H1 (cell line): ENCODE measurements around the gene CCDC91. TPM values are rescaled to one million over a fixed set of nuclear protein-coding genes. Genes with fewer than 3 reads are reported as not detected.

Experiments
- CTCF ChIA-PET: fragments of 300-600 bp; sonication (Branson Sonifier 250); formaldehyde crosslinking; loops from one replicate; lab custom pipeline; 2021; ENCODE audit not compliant: partially characterized antibody; lab: Charles Lee
- POLR2A ChIA-PET: fragments of 300-600 bp; sonication (Branson Sonifier 250); formaldehyde crosslinking; loops from one replicate; lab custom pipeline; 2021; ENCODE audit warnings: inconsistent platforms; ENCODE audit not compliant: partially characterized antibody; lab: Charles Lee
- DNase-seq, 2 experiments: peaks; one replicate each; pipeline versions ENCODE4 v3.0.0 to v3.0.0-alpha.2; 2010 to 2022; ENCODE audit warnings: low spot score in 2 of 2, low read depth in 1 of 2, mixed read lengths in 1 of 2
- FAIRE-seq: peaks from 2 replicates; lab custom pipeline; 2011; peaks lifted over from hg19 to GRCh38; lab: Jason Lieb, UNC
- H2AFZ ChIP-seq: 2 replicates; pipeline ENCODE4 v1.8.1; 2012; ENCODE audit warnings: low read length, inconsistent platforms
- H2AK5ac ChIP-seq: 2 replicates; pipeline ENCODE4 v1.6.1; 2013; ENCODE audit warnings: low read depth, low read length
- H2BK120ac ChIP-seq: replicated peaks from 2 replicates; pipeline ENCODE3; 2013; ENCODE audit warnings: low read depth, low read length, inconsistent platforms
- H2BK12ac ChIP-seq: 2 replicates; pipeline ENCODE4 v1.6.1; 2013; ENCODE audit warnings: low read depth, low read length
- H2BK15ac ChIP-seq: 2 replicates; pipeline ENCODE4 v1.6.1; 2013; ENCODE audit warnings: low read length
- H2BK20ac ChIP-seq: 2 replicates; pipeline ENCODE4 v1.6.1; 2013; ENCODE audit warnings: low read length
- H2BK5ac ChIP-seq: 2 replicates; pipeline ENCODE4 v1.6.1; 2013; ENCODE audit warnings: low read depth, low read length
- H3K14ac ChIP-seq: 2 replicates; pipeline ENCODE4 v1.6.1; 2013; ENCODE audit warnings: inconsistent platforms; ENCODE audit not compliant: insufficient read length
- H3K18ac ChIP-seq: 2 replicates; pipeline ENCODE4 v1.6.1; 2013; ENCODE audit warnings: low read length; ENCODE audit errors: extremely low read depth
- H3K23ac ChIP-seq: 2 replicates; pipeline ENCODE4 v1.6.1; 2013; ENCODE audit warnings: inconsistent platforms; ENCODE audit not compliant: insufficient read length
- H3K23me2 ChIP-seq: 2 replicates; pipeline ENCODE4 v1.6.1; 2013; ENCODE audit warnings: low read depth, low read length
- H3K27ac ChIP-seq: 2 replicates; pipeline ENCODE4 v1.6.1; 2011; ENCODE audit warnings: low read depth, low read length, inconsistent platforms
- H3K27me3 ChIP-seq, 4 experiments: replicated peaks in 1 of 4; 1 replicate in 1 of 4; 2 replicates in 3 of 4; pipeline versions ENCODE4 v1.6.1 to v1.8.1; 2011 to 2013; ENCODE audit warnings: low read length in 3 of 4, mild to moderate bottlenecking in 3 of 4, inconsistent platforms in 2 of 4, mixed read lengths in 2 of 4, moderate library complexity in 1 of 4; ENCODE audit not compliant: control insufficient read depth in 3 of 4, insufficient read depth in 3 of 4; ENCODE audit errors: extremely low read depth in 1 of 4
- H3K36me3 ChIP-seq, 4 experiments: 2 replicates each; pipeline versions ENCODE4 v1.6.1 to v1.8.1; 2011 to 2013; ENCODE audit warnings: mild to moderate bottlenecking in 4 of 4, low read length in 3 of 4, moderate library complexity in 2 of 4, control low read depth in 1 of 4, inconsistent platforms in 1 of 4; ENCODE audit not compliant: insufficient read depth in 4 of 4, control insufficient read depth in 2 of 4
- H3K4ac ChIP-seq: replicated peaks from 2 replicates; pipeline ENCODE3; 2013; ENCODE audit warnings: low read length, low read depth, mixed read lengths, inconsistent platforms; ENCODE audit not compliant: insufficient read length
- H3K4me1 ChIP-seq, 4 experiments: replicated peaks in 1 of 4; 1 replicate in 1 of 4; 2 replicates in 3 of 4; pipeline versions ENCODE4 v1.6.1 to v1.8.1; 2011 to 2013; ENCODE audit warnings: low read length in 3 of 4, inconsistent platforms in 2 of 4, mixed read lengths in 1 of 4; ENCODE audit not compliant: insufficient read depth in 4 of 4, control insufficient read depth in 3 of 4
- H3K4me2 ChIP-seq, 2 experiments: 2 replicates each; pipeline versions ENCODE4 v1.6.1 to v1.8.1; 2011 to 2013; ENCODE audit warnings: low read depth in 2 of 2, low read length in 2 of 2, control low read depth in 1 of 2, inconsistent platforms in 1 of 2, mild to moderate bottlenecking in 1 of 2; ENCODE audit not compliant: insufficient read depth in 1 of 2
- H3K4me3 ChIP-seq, 4 experiments: fragments of 200-600, 300-600 bp in 1 of 4; sonication (generic), shearing (Covaris generic), sonication (Bioruptor Twin) in 1 of 4; 2 replicates each; pipeline versions ENCODE4 v1.5.1 to v1.8.1; 2011 to 2016; ENCODE audit warnings: low read length in 4 of 4, low read depth in 3 of 4, control low read depth in 2 of 4, inconsistent platforms in 2 of 4, mild to moderate bottlenecking in 2 of 4, mixed read lengths in 1 of 4, moderate library complexity in 1 of 4; ENCODE audit not compliant: insufficient read depth in 2 of 4; ENCODE audit errors: extremely low read depth in 1 of 4
- H3K56ac ChIP-seq: replicated peaks from 2 replicates; pipeline ENCODE3; 2013; ENCODE audit warnings: low read depth, mild to moderate bottlenecking, mixed read lengths, low read length, inconsistent platforms; ENCODE audit not compliant: insufficient read length
- H3K79me1 ChIP-seq: 2 replicates; pipeline ENCODE4 v1.6.1; 2013; ENCODE audit warnings: low read depth, low read length, control low read depth
- H3K79me2 ChIP-seq, 2 experiments: 2 replicates each; pipeline versions ENCODE4 v1.6.1 to v1.8.1; 2012 to 2013; ENCODE audit warnings: low read length in 2 of 2, mild to moderate bottlenecking in 2 of 2, inconsistent platforms in 1 of 2; ENCODE audit not compliant: insufficient read depth in 2 of 2, control insufficient read depth in 1 of 2
- H3K9ac ChIP-seq, 4 experiments: replicated peaks in 1 of 4; 1 replicate in 1 of 4; 2 replicates in 3 of 4; pipeline versions ENCODE4 v1.6.1 to v1.8.1; 2011 to 2013; ENCODE audit warnings: low read depth in 3 of 4, low read length in 3 of 4, control low read depth in 2 of 4, mild to moderate bottlenecking in 2 of 4, moderate library complexity in 2 of 4, inconsistent platforms in 1 of 4; ENCODE audit errors: extremely low read depth in 1 of 4
- H3K9me3 ChIP-seq, 2 experiments: 2 replicates each; pipeline versions ENCODE4 v1.6.1 to v1.8.1; 2012 to 2013; ENCODE audit warnings: mild to moderate bottlenecking in 2 of 2, moderate library complexity in 2 of 2, control low read depth in 1 of 2, inconsistent platforms in 1 of 2, low read depth in 1 of 2, low read length in 1 of 2, mixed read lengths in 1 of 2; ENCODE audit not compliant: insufficient read depth in 2 of 2
- H4K20me1 ChIP-seq, 2 experiments: replicated peaks in 1 of 2; 2 replicates each; pipeline versions ENCODE3 to v1.8.1; 2011 to 2013; ENCODE audit warnings: inconsistent platforms in 2 of 2, low read length in 2 of 2, mild to moderate bottlenecking in 1 of 2; ENCODE audit not compliant: insufficient read depth in 2 of 2, control insufficient read depth in 1 of 2
- H4K5ac ChIP-seq: 2 replicates; pipeline ENCODE4 v1.6.1; 2013; ENCODE audit warnings: low read length, low read depth, mixed read lengths, inconsistent platforms; ENCODE audit not compliant: insufficient read length
- H4K8ac ChIP-seq: 2 replicates; pipeline ENCODE4 v1.8.0; 2013; ENCODE audit warnings: mild to moderate bottlenecking, moderate library complexity, low read length, inconsistent platforms; ENCODE audit not compliant: insufficient read depth; ENCODE audit errors: extremely low read depth
- H4K91ac ChIP-seq: replicated peaks from 2 replicates; pipeline ENCODE3; 2013; ENCODE audit warnings: low read length, mixed read lengths, inconsistent platforms; ENCODE audit not compliant: insufficient read length
- ATF3 ChIP-seq: IDR thresholded peaks from 2 replicates; pipeline ENCODE4 v1.6.1; 2011; ENCODE audit warnings: low read depth, mild to moderate bottlenecking, low read length; ENCODE audit not compliant: insufficient read depth
- CBX5 ChIP-seq: fragments of 300-800, 300-1000 bp; sonication (generic); IDR thresholded peaks from 2 replicates; pipeline ENCODE4 v1.7.1; 2016; ENCODE audit warnings: antibody characterized with exemption, low read length, low read depth
- CBX8 ChIP-seq: fragments of 300-800, 300-1000 bp; sonication (generic); IDR thresholded peaks from 2 replicates; pipeline ENCODE4 v1.7.1; 2016; ENCODE audit warnings: low read depth, low read length, borderline replicate concordance
- CEBPB ChIP-seq: IDR thresholded peaks from 2 replicates; pipeline ENCODE4 v1.6.1; 2012; ENCODE audit warnings: low read depth, low read length
- CTCF ChIP-seq, 3 experiments: IDR thresholded peaks; 1 replicate in 2 of 3; 2 replicates in 1 of 3; pipeline versions ENCODE4 v1.5.1 to v1.6.1; 2011; ENCODE audit warnings: low read length in 3 of 3, mild to moderate bottlenecking in 3 of 3, inconsistent platforms in 2 of 3, low read depth in 1 of 3, moderate library complexity in 1 of 3; ENCODE audit not compliant: insufficient read depth in 1 of 3; ENCODE audit errors: control extremely low read depth in 1 of 3
- GABPA ChIP-seq: IDR thresholded peaks from 2 replicates; pipeline ENCODE4 v1.6.1; 2011; ENCODE audit warnings: mild to moderate bottlenecking, low read length, moderate library complexity, borderline replicate concordance; ENCODE audit not compliant: insufficient read depth
- KDM5A ChIP-seq: fragments of 200-600 bp; IDR thresholded peaks from 2 replicates; pipeline ENCODE4 v1.7.1; 2012; ENCODE audit warnings: mild to moderate bottlenecking, low read length, inconsistent platforms, mixed read lengths
- NANOG ChIP-seq: IDR thresholded peaks from 2 replicates; pipeline ENCODE4 v1.6.1; 2011; ENCODE audit warnings: low read length, low read depth, mild to moderate bottlenecking, inconsistent platforms; ENCODE audit not compliant: insufficient read depth, poor library complexity, severe bottlenecking
- POU5F1 ChIP-seq: IDR thresholded peaks from 2 replicates; pipeline ENCODE4 v1.6.1; 2011; ENCODE audit warnings: low read depth, mild to moderate bottlenecking, low read length, moderate library complexity
- RXRA ChIP-seq: IDR thresholded peaks from 2 replicates; pipeline ENCODE4 v1.6.1; 2011; ENCODE audit warnings: low read depth, mild to moderate bottlenecking, low read length, moderate library complexity; ENCODE audit not compliant: insufficient read depth
- SRF ChIP-seq: IDR thresholded peaks from 2 replicates; pipeline ENCODE4 v1.6.1; 2011; ENCODE audit warnings: mild to moderate bottlenecking, low read depth, low read length, moderate library complexity
- WGBS, 2 experiments: shearing (Covaris generic) in 1 of 2; methylation state at CpG; one replicate each; pipeline versions ENCODE4 v1.1.6 to v1.1.7; 2013 to 2015; ENCODE audit warnings: low lambda C conversion rate in 2 of 2, mixed read lengths in 2 of 2, inconsistent platforms in 1 of 2, low coverage in 1 of 2, missing lambda C conversion rate in 1 of 2; ENCODE audit not compliant: insufficient replicate concordance in 2 of 2, insufficient coverage in 1 of 2, insufficient read length in 1 of 2; ENCODE audit errors: extremely low coverage in 1 of 2, missing lambda C conversion rate in 1 of 2; 5-methylcytosine and 5-hydroxymethylcytosine counted together
- polyA plus RNA-seq, 7 experiments: library from polyadenylated mRNA; depleted of rRNA in 3 of 7; stranded (reverse) in 5 of 7; unstranded in 2 of 7; fragments of >200 nt in 5 of 7; fragments of 200-250 nt in 2 of 7; gene quantifications; 1 replicate in 5 of 7; 2 replicates in 1 of 7; 4 replicates in 1 of 7; pipeline versions ENCODE4 v1.2.1 to v1.2.3, GENCODE V29; 2011 to 2013; ENCODE audit warnings: missing spikeins in 2 of 7, mixed read lengths in 2 of 7
- total RNA-seq: library from RNA; stranded (reverse); fragmentation: NEBNext Ultra II Directional; extraction: Animal tissue kit (Norgen Biotek cat#: 25700); gene quantifications from 2 replicates; pipeline ENCODE4 v1.2.1, GENCODE V29; 2021

Gene CCDC91
- total and polyA plus RNA-seq, 2 of the 8 experiments (the other 6 are each of a cell fraction or from before 2014, with no cell fraction given), result 8.6 to 23.1 TPM

GRCh38 chr12:28453686-28454085 is 263.4 kb downstream of the CCDC91 start:
- Histone ChIP-seq H3K18ac (no peak overlapping the region), H2BK120ac (no peak overlapping the region), H3K27ac (no peak overlapping the region), H2BK5ac (no peak overlapping the region), H3K36me3 (no peaks in the 10 kb centered on the region; a peak in 1 of 8 replicates), H2BK15ac (no peak overlapping the region), H4K5ac (no peak overlapping the region), H3K9me3 (no peaks in the 10 kb centered on the region), H2AK5ac (no peak overlapping the region), H3K4me2 (no peak overlapping the region), H2BK20ac (no peak overlapping the region), H3K79me1 (no peaks in the 10 kb centered on the region), H3K4ac (no peak overlapping the region), H4K8ac (no peak overlapping the region), H4K20me1 (no peaks in the 10 kb centered on the region), H3K23me2 (no peaks in the 10 kb centered on the region), H3K23ac (no peak overlapping the region), H3K4me1 (peaks cover 0 to 3% (median 0%) of the 10 kb centered on the region in 4 experiments; a peak in 2 of 7 replicates), H2BK12ac (no peak overlapping the region), H3K14ac (no peak overlapping the region), H3K56ac (no peak overlapping the region), H3K4me3 (no peak overlapping the region), H3K9ac (no peak overlapping the region), H4K91ac (no peak overlapping the region), H3K27me3 (no peaks in the 10 kb centered on the region), H3K79me2 (no peaks in the 10 kb centered on the region), H2AFZ (no peak overlapping the region)
- WGBS, 2 experiments, result 93% methylated on average over 4 of the region's 4 CpGs; no CpG with 5 or more reads in 1 of the 2 experiments
- no peak for DNase-seq
- TF ChIP-seq KDM5A, result no peak
- no peak for TF ChIP-seq SRF
- no peak for TF ChIP-seq RXRA
- no peak for TF ChIP-seq NANOG
- TF ChIP-seq CBX5, result no peak
- TF ChIP-seq ATF3, result no peak
- TF ChIP-seq POU5F1, result no peak
- no peak for TF ChIP-seq CTCF (IDR thresholded peaks at IDR 0.05; ENCODE audit: control extremely low read depth in 1 of 3, insufficient read depth in 1 of 3, low read depth in 1 of 3, low read length in 3 of 3)
- no peak for TF ChIP-seq GABPA
- no peak for TF ChIP-seq CEBPB
- TF ChIP-seq CBX8, result no peak
- POLR2A ChIA-PET, result no interaction called here
- CTCF ChIA-PET, result no interaction called here
- FAIRE-seq, result no peak
